Measurements from ENCODE around the gene OBSCN. TPM values are rescaled to one million over a fixed set of nuclear protein-coding genes. Genes with fewer than 3 reads are reported as not detected.
"Not testable (repeated sequence)": the region's sequence is repeated elsewhere in the genome, so short reads cannot be mapped to it uniquely, and the experiment has no call there.

The OBSCN gene
- total RNA-seq, 1 donor from 2014 or later, result 39.4 TPM

- H3K27ac ChIP-seq, result no peak overlapping the region
These were observed 39.1 kb upstream of the OBSCN start for GRCh38 chr1:228168563-228169270.

GRCh38 chr1:228169345-228169744 lies 38.5 kb upstream of the OBSCN start:
- H3K36me3 ChIP-seq, result no peaks in the 10 kb centered on the region
- no peaks in the 10 kb centered on the region for H3K27me3 ChIP-seq
- ATAC-seq (no peak), DNase-seq (no peak)
- peaks cover 6% of the 10 kb centered on the region for H3K4me1 ChIP-seq
- H3K4me3 ChIP-seq, result no peak overlapping the region
- intact Hi-C loops (cut with DNase I), result no loop called here
- TF ChIP-seq, protein P1, sequence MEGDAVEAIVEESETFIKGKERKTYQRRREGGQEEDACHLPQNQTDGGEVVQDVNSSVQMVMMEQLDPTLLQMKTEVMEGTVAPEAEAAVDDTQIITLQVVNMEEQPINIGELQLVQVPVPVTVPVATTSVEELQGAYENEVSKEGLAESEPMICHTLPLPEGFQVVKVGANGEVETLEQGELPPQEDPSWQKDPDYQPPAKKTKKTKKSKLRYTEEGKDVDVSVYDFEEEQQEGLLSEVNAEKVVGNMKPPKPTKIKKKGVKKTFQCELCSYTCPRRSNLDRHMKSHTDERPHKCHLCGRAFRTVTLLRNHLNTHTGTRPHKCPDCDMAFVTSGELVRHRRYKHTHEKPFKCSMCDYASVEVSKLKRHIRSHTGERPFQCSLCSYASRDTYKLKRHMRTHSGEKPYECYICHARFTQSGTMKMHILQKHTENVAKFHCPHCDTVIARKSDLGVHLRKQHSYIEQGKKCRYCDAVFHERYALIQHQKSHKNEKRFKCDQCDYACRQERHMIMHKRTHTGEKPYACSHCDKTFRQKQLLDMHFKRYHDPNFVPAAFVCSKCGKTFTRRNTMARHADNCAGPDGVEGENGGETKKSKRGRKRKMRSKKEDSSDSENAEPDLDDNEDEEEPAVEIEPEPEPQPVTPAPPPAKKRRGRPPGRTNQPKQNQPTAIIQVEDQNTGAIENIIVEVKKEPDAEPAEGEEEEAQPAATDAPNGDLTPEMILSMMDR (IDR thresholded peaks at IDR 0.05), result no peak
- H3K9me3 ChIP-seq, result no peaks in the 10 kb centered on the region
- H3K27ac ChIP-seq, result no peak overlapping the region

More at GRCh38 chr1:228168563-228169270, 39.1 kb upstream of the OBSCN start:
- TF ChIP-seq, protein P1 (IDR thresholded peaks at IDR 0.05), result no peak
- H3K9me3 ChIP-seq, result no peaks in the 10 kb centered on the region
- DNase-seq (no peak), ATAC-seq (no peak)
- H3K4me1 ChIP-seq, result peaks cover 6% of the 10 kb centered on the region
- H3K27me3 ChIP-seq, result no peaks in the 10 kb centered on the region
- no peaks in the 10 kb centered on the region for H3K36me3 ChIP-seq
- no peak overlapping the region for H3K4me3 ChIP-seq
- intact Hi-C loops (cut with DNase I), result no loop called here

- DNase-seq (no peak), ATAC-seq (no peak)
- no peak overlapping the region for H3K4me3 ChIP-seq
- no peaks in the 10 kb centered on the region for H3K27me3 ChIP-seq
- H3K4me1 ChIP-seq, result peaks cover 6% of the 10 kb centered on the region
- no peak overlapping the region for H3K27ac ChIP-seq
- intact Hi-C loops (cut with DNase I), result no loop called here
- TF ChIP-seq, protein P1 (IDR thresholded peaks at IDR 0.05), result no peak
- H3K36me3 ChIP-seq, result peaks cover 9% of the 10 kb centered on the region
- H3K9me3 ChIP-seq, result no peaks in the 10 kb centered on the region
These were observed 37.2 kb upstream of the OBSCN start for GRCh38 chr1:228170666-228171065.

DNA sequence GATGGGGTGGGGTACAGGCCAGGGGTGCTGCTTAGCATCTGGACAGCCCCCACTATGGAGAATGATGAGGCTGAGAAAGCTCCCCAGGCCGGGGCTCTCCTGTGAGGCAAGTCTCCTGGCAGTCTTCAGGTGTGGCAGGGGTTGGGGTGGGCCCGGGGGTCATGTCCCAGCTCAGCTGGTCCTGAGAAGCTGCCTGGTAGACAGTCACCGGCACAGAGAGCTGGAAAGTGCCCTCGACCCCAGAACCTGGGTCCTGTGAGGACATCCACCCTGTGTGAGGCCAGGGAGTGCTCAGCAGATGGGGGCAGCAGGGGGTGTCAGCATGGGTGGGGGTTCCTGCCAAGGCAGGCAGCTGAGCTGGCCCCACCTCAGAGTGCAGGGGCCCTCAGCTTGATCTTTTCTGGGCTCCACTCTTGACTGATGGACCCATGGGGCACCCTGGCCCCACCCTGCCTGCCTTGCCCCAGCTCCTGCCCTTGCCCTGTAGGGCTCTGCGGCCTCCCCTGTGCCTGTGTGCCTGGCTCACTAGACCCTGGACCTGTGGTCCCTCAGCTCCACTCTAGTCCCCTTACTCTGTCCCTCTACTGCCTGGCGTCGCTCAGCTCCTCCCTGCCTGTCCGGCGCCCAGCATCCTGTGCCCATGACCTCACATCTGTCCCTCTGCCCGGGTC lies 36.5 kb upstream of the OBSCN start:
- DNase-seq, result no peak
- TF ChIP-seq, protein P1 (IDR thresholded peaks at IDR 0.05), result no peak
- Histone ChIP-seq H3K27me3 (no peaks in the 10 kb centered on the region), H3K36me3 (peaks cover 9% of the 10 kb centered on the region), H3K27ac (no peak overlapping the region), H3K9me3 (no peaks in the 10 kb centered on the region), H3K4me3 (no peak overlapping the region), H3K4me1 (peaks cover 6% of the 10 kb centered on the region)
- intact Hi-C loops (cut with DNase I), result no loop called here
- ATAC-seq, result no peak

DNA sequence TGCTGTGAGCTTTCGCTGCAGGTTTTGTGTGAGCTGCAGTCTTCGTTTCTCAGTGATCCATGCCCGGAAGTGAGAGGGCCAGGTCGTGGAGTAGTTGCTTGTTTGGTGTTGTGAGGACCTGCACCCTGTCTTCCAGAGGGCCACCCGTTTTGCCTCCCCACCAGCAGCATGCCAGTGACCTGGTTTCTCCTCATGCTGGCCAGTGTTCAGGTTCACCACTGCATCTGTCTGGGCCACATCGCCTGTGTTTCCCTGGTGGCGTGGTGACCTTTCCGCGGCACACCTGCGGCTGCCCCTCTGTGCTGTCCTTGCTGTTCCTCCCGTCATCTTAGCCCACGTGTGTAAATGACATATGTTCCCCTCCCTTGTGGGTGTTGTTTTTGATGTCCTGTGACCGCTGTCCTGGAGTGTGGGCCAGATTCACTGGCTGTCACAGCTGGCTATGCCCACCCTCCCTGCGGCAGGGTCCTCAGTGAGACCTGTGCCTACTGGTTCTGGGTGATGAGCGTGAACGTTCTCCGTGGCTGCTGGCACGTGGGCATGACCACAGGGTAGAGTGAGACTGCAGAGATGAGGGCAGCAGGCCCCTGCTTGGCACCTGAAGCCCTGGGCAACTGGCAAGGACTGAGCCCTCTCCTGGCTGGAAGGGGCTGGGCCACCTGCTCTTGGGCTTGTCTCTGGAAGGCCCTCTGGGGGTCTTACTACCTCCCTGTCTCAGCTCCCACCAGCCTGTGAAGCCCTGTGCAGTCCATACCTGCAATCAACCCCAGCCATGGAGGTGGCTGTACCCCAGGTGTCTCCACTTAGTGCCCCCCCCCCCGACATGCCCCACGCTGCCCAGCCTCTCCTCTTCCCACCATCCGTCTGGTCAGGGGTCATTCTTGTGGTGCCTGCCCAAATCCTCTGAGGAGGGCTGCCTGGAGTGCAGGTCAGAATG lies 35.0 kb upstream of the OBSCN start:
- TF ChIP-seq, protein P1 (IDR thresholded peaks at IDR 0.05), result no peak
- Histone ChIP-seq H3K4me1 (no peaks in the 10 kb centered on the region), H3K4me3 (no peak overlapping the region), H3K27me3 (no peaks in the 10 kb centered on the region), H3K36me3 (peaks cover 9% of the 10 kb centered on the region), H3K9me3 (no peaks in the 10 kb centered on the region), H3K27ac (no peak overlapping the region)
- ATAC-seq (no peak), DNase-seq (no peak)
- intact Hi-C loops (cut with DNase I), result no loop called here

DNA sequence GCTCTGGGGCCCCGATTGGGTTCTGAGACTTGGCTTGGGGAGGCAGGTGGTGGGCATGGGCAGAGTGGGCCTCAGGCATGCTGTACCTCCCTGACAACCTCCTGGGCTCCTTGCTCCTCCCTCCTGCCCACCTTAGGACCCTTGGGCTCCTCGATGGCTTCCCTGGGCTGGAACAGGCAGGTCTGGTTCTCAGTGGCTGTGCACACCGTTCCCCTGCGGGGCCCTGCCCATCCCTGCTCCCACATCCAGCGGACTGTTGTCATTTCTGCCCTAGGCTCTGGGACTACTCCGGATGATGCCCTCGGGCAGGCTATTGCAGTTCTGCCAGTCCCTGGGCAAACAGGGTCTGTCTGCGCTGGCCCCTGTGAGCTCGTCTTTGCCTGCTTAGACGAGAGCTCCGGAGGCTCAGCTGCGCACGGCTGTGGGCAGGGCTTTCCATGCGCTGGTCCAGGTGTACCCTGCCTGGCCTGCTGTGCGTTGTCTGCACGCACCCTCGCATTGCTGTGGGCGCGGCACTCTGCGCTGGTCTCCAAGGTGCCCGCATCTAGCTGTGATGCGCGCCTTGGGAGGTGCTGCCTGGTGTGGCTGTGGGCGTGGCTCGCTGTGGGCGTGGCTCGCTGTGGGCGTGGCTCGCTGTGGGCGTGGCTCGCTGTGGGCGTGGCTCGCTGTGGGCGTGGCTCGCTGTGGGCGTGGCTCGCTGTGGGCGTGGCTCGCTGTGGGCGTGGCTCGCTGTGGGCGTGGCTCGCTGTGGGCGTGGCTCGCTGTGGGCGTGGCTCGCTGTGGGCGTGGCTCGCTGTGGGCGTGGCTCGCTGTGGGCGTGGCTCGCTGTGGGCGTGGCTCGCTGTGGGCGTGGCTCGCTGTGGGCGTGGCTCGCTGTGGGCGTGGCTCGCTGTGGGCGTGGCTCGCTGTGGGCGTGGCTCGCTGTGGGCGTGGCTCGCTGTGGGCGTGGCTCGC lies 34.0 kb upstream of the OBSCN start:
- peak; percentile 5 for ATAC-seq
- H3K4me3 ChIP-seq; H3K36me3 ChIP-seq; H3K27me3 ChIP-seq; H3K27ac ChIP-seq; intact Hi-C loops (cut with DNase I); DNase-seq; H3K4me1 ChIP-seq; H3K9me3 ChIP-seq: not testable (repeated sequence)
